ENCODE measurements around the gene TRPC3. TPM values are rescaled to one million over a fixed set of nuclear protein-coding genes. Genes with fewer than 3 reads are reported as not detected.

Gene TRPC3
- total RNA-seq, 1 donor from 2014 or later: 2.1 TPM

GRCh38 chr4:121938282-121939092, 13.4 kb downstream of the TRPC3 start:
- intact Hi-C loops (cut with DNase I): no loop called here
- Histone ChIP-seq H3K4me3 (no peak overlapping the region), H3K36me3 (no peaks in the 10 kb centered on the region)

GRCh38 chr4:121936101-121936500, 15.8 kb downstream of the TRPC3 start:
- H3K27ac ChIP-seq: no peak overlapping the region
- ATAC-seq: no peak
- H3K9me3 ChIP-seq: no peaks in the 10 kb centered on the region

More at GRCh38 chr4:121938282-121939092, 13.4 kb downstream of the TRPC3 start:
- DNase-seq (no peak), ATAC-seq (no peak)
- Histone ChIP-seq H3K9me3 (no peaks in the 10 kb centered on the region), H3K4me1 (no peaks in the 10 kb centered on the region), H3K27ac (no peak overlapping the region), H3K27me3 (peaks cover 28% of the 10 kb centered on the region)
- TF ChIP-seq CTCF (IDR thresholded peaks at IDR 0.05): no peak

GRCh38 chr4:121934635-121935034, 17.2 kb downstream of the TRPC3 start:
- H3K4me1 ChIP-seq: no peaks in the 10 kb centered on the region
- no peaks in the 10 kb centered on the region for H3K36me3 ChIP-seq
- no peak overlapping the region for H3K4me3 ChIP-seq
- no peak for TF ChIP-seq CTCF (IDR thresholded peaks at IDR 0.05)
- H3K27me3 ChIP-seq: peaks cover 11% of the 10 kb centered on the region
- H3K27ac ChIP-seq: no peak overlapping the region
- no peaks in the 10 kb centered on the region for H3K9me3 ChIP-seq
- no peak for ATAC-seq
- DNase-seq: no peak
- intact Hi-C loops (cut with DNase I): no loop called here

More at GRCh38 chr4:121936101-121936500, 15.8 kb downstream of the TRPC3 start:
- no peak for TF ChIP-seq CTCF (IDR thresholded peaks at IDR 0.05)
- DNase-seq: no peak
- H3K4me3 ChIP-seq: no peak overlapping the region
- peaks cover 16% of the 10 kb centered on the region for H3K27me3 ChIP-seq
- H3K4me1 ChIP-seq: no peaks in the 10 kb centered on the region
- H3K36me3 ChIP-seq: no peaks in the 10 kb centered on the region
- intact Hi-C loops (cut with DNase I): no loop called here

GRCh38 chr4:121932212-121932974, 19.5 kb downstream of the TRPC3 start:
- Histone ChIP-seq H3K36me3 (no peaks in the 10 kb centered on the region), H3K4me3 (no peak overlapping the region), H3K4me1 (no peaks in the 10 kb centered on the region), H3K27me3 (peaks cover 10% of the 10 kb centered on the region), H3K27ac (no peak overlapping the region), H3K9me3 (no peaks in the 10 kb centered on the region)
- TF ChIP-seq CTCF (IDR thresholded peaks at IDR 0.05): no peak
- DNase-seq (no peak), ATAC-seq (no peak)
- intact Hi-C loops (cut with DNase I): no loop called here

- peaks cover 10% of the 10 kb centered on the region for H3K27me3 ChIP-seq
- H3K27ac ChIP-seq: no peak overlapping the region
- intact Hi-C loops (cut with DNase I): no loop called here
- no peak for DNase-seq
- no peaks in the 10 kb centered on the region for H3K36me3 ChIP-seq
- TF ChIP-seq CTCF (IDR thresholded peaks at IDR 0.05): no peak
- no peaks in the 10 kb centered on the region for H3K9me3 ChIP-seq
- no peak overlapping the region for H3K4me3 ChIP-seq
- no peaks in the 10 kb centered on the region for H3K4me1 ChIP-seq
- ATAC-seq: no peak
These were observed 21.6 kb downstream of the TRPC3 start for GRCh38 chr4:121930304-121930703.

Measured in upper lobe of right lung (tissue), 1 donor.